Calu3 (cell line): Measurements from ENCODE around the gene ARID5B. TPM values are rescaled to one million over a fixed set of nuclear protein-coding genes. Genes with fewer than 3 reads are reported as not detected.

Experiments used
- BruUV-seq: library from RNA; stranded (reverse); fragments of 400-500 nt; replicated peaks from 2 replicates; lab custom pipeline; 2021; lab: Mats Ljungman, UMichigan
- CTCF ChIA-PET: fragments of 300-600 bp; sonication (Branson Sonifier 250); formaldehyde crosslinking; loops from one replicate; lab custom pipeline; 2022; ENCODE audit warnings: antibody characterized with exemption; lab: Charles Lee
- DNase-seq: peaks from one replicate; pipeline ENCODE4 v3.0.0; 2022
- H3K27ac Mint-ChIP-seq: one replicate; pipeline ENCODE4 v1.8.0; 2022; ENCODE audit warnings: mixed read lengths; ENCODE audit not compliant: unreplicated experiment
- H3K27me3 Mint-ChIP-seq: one replicate; pipeline ENCODE4 v1.8.0; 2022; ENCODE audit warnings: mixed read lengths; ENCODE audit not compliant: unreplicated experiment
- H3K36me3 Mint-ChIP-seq: one replicate; pipeline ENCODE4 v1.8.0; 2022; ENCODE audit warnings: mild to moderate bottlenecking, moderate library complexity, mixed read lengths; ENCODE audit not compliant: insufficient read depth, unreplicated experiment
- H3K4me1 Mint-ChIP-seq: one replicate; pipeline ENCODE4 v1.8.0; 2022; ENCODE audit warnings: mild to moderate bottlenecking, low read depth, mixed read lengths; ENCODE audit not compliant: unreplicated experiment
- H3K4me3 Mint-ChIP-seq: one replicate; pipeline ENCODE4 v1.8.0; 2022; ENCODE audit warnings: mild to moderate bottlenecking, low read depth, moderate library complexity, mixed read lengths; ENCODE audit not compliant: unreplicated experiment
- H3K9me3 Mint-ChIP-seq: one replicate; pipeline ENCODE4 v1.8.0; 2022; ENCODE audit warnings: low read depth, mixed read lengths; ENCODE audit not compliant: unreplicated experiment
- CTCF ChIP-seq: fragments of 200-600 bp; IDR thresholded peaks from one replicate; pipeline ENCODE4 v1.8.0; 2022; ENCODE audit warnings: antibody characterized with exemption; ENCODE audit not compliant: unreplicated experiment
- intact Hi-C: fragments of 100-400 bp; cut with micrococcal nuclease; formaldehyde crosslinking; loops from one replicate; pipeline ENCODE4 v1.10.0; 2022; ENCODE audit not compliant: unreplicated experiment
- total RNA-seq: library from RNA; stranded (reverse); gene quantifications from 2 replicates; pipeline ENCODE4 v1.2.3, GENCODE V29; 2022

ARID5B gene
- total RNA-seq, 1 experiment from 2014 or later: 10.0 TPM

- intact Hi-C loops: no loop called here
- Mint-ChIP-seq H3K4me3 (no peak overlapping the region), H3K27ac (no peak overlapping the region), H3K36me3 (no peaks in the 10 kb centered on the region), H3K27me3 (no peaks in the 10 kb centered on the region), H3K4me1 (peaks cover 17% of the 10 kb centered on the region), H3K9me3 (no peaks in the 10 kb centered on the region)
- CTCF ChIA-PET: interaction anchor here (1.1 to 1.2 kb wide), 2 partner anchors 8 to 9 kb away, joined by 3 to 4 read pairs; no protein-coding TSS in a partner anchor
- DNase-seq: no peak
- no TSS peak for BruUV-seq
- TF ChIP-seq CTCF: no peak
Observed at GRCh38 chr10:62029401-62029800, 127.9 kb downstream of the ARID5B start.

DNA sequence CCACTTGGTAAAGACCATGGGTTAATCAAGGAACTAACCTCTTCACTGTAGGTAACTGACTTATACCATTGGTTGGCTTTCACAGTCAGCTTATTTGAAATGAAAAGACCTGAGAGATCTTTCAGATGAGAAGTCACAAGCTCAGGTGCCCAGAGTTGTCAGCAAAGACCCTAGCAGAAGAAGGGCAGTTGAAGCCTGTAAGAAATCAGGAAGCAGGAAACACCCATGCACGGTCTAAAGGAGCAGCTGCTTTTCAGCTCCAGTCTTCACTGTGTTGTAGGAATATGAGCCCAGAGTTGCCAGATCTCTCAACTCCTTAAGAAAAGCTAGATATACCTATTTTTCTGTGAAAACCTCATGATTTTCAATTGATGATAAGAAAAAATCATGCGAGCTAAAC is 130.0 kb downstream of the ARID5B start:
- Mint-ChIP-seq H3K36me3 (no peaks in the 10 kb centered on the region), H3K4me1 (peaks cover 15% of the 10 kb centered on the region), H3K27me3 (no peaks in the 10 kb centered on the region), H3K9me3 (no peaks in the 10 kb centered on the region), H3K27ac (no peak overlapping the region), H3K4me3 (no peak overlapping the region)
- no peak for DNase-seq
- no peak for TF ChIP-seq CTCF
- BruUV-seq: no TSS peak
- CTCF ChIA-PET: no interaction called here
- intact Hi-C loops: no loop called here

DNA sequence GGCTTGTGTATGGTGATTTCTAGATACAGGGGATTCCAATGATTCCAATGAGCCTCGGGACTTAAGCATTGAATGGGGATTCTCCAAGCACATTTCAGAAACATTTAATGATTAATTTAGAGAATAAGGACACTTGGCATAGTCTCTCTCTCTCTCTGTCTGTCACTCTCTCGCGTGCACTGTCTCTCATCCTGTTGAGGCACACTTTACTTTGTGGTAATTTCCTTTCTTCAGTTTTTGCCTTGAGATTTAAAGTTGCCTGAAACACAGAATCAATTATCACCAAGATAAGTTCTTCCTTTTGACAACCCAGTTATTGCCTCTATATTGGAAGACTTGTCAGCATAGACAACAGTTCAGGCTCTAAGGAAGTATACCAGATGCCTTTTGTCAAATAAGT is 131.6 kb downstream of the ARID5B start:
- no peak for DNase-seq
- H3K36me3 Mint-ChIP-seq: no peaks in the 10 kb centered on the region
- BruUV-seq: no TSS peak
- no peaks in the 10 kb centered on the region for H3K9me3 Mint-ChIP-seq
- CTCF ChIA-PET: no interaction called here
- H3K27ac Mint-ChIP-seq: no peak overlapping the region
- H3K27me3 Mint-ChIP-seq: no peaks in the 10 kb centered on the region
- TF ChIP-seq CTCF: no peak
- H3K4me3 Mint-ChIP-seq: no peak overlapping the region
- intact Hi-C loops: no loop called here
- peaks cover 13% of the 10 kb centered on the region for H3K4me1 Mint-ChIP-seq

DNA sequence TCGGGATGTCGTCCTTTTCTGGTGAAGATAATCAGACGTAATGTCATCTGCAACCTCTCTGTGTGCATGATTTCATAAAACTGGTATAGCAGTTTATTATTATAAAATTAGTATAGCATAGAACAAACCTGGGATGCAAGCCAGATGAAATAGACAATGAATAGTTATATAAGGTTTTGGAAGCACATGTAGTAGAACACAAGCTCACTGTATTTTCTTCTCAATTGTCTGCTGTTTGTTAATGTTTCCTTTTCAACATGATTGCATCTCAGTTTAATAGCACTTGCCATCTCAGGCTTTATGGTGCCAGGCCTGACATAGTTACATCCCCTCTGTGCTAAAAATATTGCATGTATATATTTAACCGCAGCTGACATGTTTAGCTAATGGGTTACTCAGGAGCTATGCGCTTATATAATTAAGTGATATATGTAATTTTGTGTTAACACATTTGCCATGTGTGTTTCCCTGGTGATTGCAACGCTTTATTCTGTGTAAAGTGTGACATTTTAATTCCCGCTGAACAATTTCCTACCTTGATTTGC is 132.7 kb downstream of the ARID5B start:
- no peak overlapping the region for H3K4me3 Mint-ChIP-seq
- H3K27ac Mint-ChIP-seq: no peak overlapping the region
- H3K9me3 Mint-ChIP-seq: no peaks in the 10 kb centered on the region
- no TSS peak for BruUV-seq
- H3K36me3 Mint-ChIP-seq: no peaks in the 10 kb centered on the region
- no peaks in the 10 kb centered on the region for H3K27me3 Mint-ChIP-seq
- peaks cover 21% of the 10 kb centered on the region for H3K4me1 Mint-ChIP-seq
- no peak for DNase-seq
- no peak for TF ChIP-seq CTCF
- intact Hi-C loops: no loop called here
- CTCF ChIA-PET: no interaction called here
